RWPE2 (cell line): ENCODE measurements around the gene BRS3.
"Not testable (repeated sequence)": the region's sequence is repeated elsewhere in the genome, so short reads cannot be mapped to it uniquely, and the experiment has no call there.

Experiments used
- ATAC-seq: fragments of 200-7000 bp; cut with Tn5 transposase; 3 replicates; pipeline ENCODE4 v1.9.1; 2021; ENCODE audit warnings: low read depth
- DNase-seq: peaks from one replicate; pipeline ENCODE4 v3.0.0-alpha.2; 2020; ENCODE audit warnings: low spot score
- H3K27ac ChIP-seq: fragments of 450-650 bp; 2 replicates; pipeline ENCODE4 v1.5.1; 2017; ENCODE audit warnings: mild to moderate bottlenecking; ENCODE audit not compliant: poor library complexity, severe bottlenecking
- H3K27me3 ChIP-seq: fragments of 250-450 bp; sonication (Bioruptor Pico); 2 replicates; pipeline ENCODE4 v1.5.1; 2021; ENCODE audit warnings: mild to moderate bottlenecking, moderate library complexity; ENCODE audit not compliant: insufficient read depth, poor library complexity, severe bottlenecking
- H3K36me3 ChIP-seq: fragments of 250-450 bp; sonication (Bioruptor Pico); 2 replicates; pipeline ENCODE4 v1.5.1; 2020; ENCODE audit warnings: low read depth, mild to moderate bottlenecking, moderate library complexity
- H3K4me1 ChIP-seq: fragments of 250-450 bp; sonication (Bioruptor Pico); 2 replicates; pipeline ENCODE4 v1.5.1; 2021; ENCODE audit warnings: mild to moderate bottlenecking, moderate library complexity; ENCODE audit not compliant: insufficient read depth, poor library complexity, severe bottlenecking
- H3K4me3 ChIP-seq: fragments of 250-450 bp; sonication (Bioruptor Pico); 2 replicates; pipeline ENCODE4 v1.5.1; 2021; ENCODE audit warnings: mild to moderate bottlenecking, moderate library complexity; ENCODE audit not compliant: severe bottlenecking
- H3K9me3 ChIP-seq: fragments of 250-450 bp; sonication (Bioruptor Pico); 2 replicates; pipeline ENCODE4 v1.5.1; 2021; ENCODE audit warnings: mild to moderate bottlenecking, moderate library complexity; ENCODE audit not compliant: severe bottlenecking
- CTCF ChIP-seq: fragments of 450-650 bp; IDR thresholded peaks from one replicate; pipeline ENCODE4 v1.5.1; 2017; ENCODE audit warnings: mild to moderate bottlenecking, moderate library complexity; ENCODE audit not compliant: poor library complexity, severe bottlenecking

BRS3 gene

DNA sequence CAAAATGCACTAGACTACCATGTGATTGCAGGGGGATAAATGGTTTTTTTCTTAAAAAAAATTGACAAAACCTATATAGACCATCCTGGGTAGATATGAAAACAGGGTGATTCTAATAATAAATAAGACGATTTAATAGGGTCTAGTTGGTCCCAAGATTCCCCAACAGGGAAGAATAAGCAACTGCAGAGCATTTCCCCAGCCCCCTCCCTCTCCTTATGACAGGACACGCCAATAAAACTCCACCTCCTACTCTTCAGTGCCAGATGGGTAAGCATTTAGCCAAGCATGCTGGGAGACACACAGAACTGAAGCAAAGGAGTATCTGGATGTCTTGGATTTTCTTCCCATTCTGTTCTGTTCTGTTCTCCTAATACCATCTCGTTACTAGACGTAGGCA is at the start of gene BRS3:
Gene BRS3, plus strand, starts transcription at position 301 of the 400 bp plus-strand sequence. CDS start 168 bp downstream, outside the sequence.
- TF ChIP-seq CTCF: no peak
- H3K4me1 ChIP-seq: no peaks in the 10 kb centered on the region
- H3K36me3 ChIP-seq: no peaks in the 10 kb centered on the region
- H3K27me3 ChIP-seq: no peaks in the 10 kb centered on the region
- DNase-seq: no peak
- no peak for ATAC-seq
- H3K9me3 ChIP-seq: no peaks in the 10 kb centered on the region
- no peak within 1 kb of the TSS for H3K27ac ChIP-seq
- H3K4me3 ChIP-seq: no peak within 1 kb of the TSS

DNA sequence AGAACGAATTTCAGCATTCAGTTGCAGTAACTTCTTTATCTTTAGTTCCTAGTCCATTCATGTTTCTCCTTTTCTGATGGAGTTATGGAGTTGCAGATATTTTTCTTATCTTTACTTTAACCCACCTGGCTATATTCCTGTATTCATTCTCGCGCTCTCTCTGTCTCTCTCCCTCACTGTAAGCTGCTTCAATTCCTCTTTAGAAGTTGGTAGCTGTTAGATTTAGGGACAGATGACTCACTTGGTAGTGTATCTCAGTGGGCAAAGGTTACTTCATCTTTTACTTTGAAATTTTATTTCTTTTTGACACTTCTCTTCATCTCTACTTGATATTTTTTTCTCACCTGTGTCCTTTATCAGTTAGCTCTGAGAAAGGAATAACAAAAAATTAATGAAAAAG is 49.6 kb upstream of the BRS3 start:
- no peak for DNase-seq
- Histone ChIP-seq H3K36me3 (no peaks in the 10 kb centered on the region), H3K4me3 (no peak overlapping the region), H3K9me3 (no peaks in the 10 kb centered on the region), H3K27me3 (no peaks in the 10 kb centered on the region), H3K27ac (no peak overlapping the region), H3K4me1 (no peaks in the 10 kb centered on the region)
- ATAC-seq: no peak
- TF ChIP-seq CTCF: no peak

DNA sequence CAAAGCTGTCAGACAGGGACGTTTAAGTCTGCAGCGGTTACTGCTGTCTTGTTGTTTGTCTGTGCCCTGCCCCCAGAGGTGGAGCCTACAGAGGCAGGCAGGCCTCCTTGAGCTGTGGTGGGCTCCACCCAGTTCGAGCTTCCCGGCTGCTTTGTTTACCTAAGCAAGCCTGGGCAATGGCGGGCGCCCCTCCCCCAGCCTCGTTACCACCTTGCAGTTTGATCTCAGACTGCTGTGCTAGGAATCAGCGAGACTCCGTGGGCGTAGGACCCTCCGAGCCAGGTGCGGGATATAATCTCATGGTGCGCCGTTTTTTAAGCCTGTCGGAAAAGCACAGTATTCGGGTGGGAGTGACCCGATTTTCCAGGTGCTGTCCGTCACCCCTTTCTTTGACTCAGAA is 42.1 kb upstream of the BRS3 start:
- H3K27me3 ChIP-seq, ATAC-seq, H3K4me3 ChIP-seq, H3K4me1 ChIP-seq, H3K27ac ChIP-seq, H3K9me3 ChIP-seq, H3K36me3 ChIP-seq, DNase-seq: not testable (repeated sequence)

DNA sequence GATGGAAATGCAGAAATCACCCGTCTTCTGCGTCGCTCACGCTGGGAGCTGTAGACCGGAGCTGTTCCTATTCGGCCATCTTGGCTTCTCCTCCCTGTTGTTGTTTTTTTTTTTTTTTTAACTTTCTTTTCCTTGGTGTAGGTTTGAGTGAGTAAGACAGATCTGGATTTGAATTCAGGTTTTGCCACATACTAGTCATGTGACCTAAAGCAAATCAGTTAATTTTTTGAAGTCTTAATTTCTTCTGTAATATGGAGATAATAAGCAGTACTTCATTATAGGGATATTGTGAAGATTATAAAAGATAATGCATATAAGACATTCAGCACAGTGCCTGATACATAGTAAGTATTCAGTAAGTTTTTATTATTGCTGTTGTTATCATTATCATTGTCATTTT is 41.5 kb upstream of the BRS3 start:
- Histone ChIP-seq H3K36me3 (no peaks in the 10 kb centered on the region), H3K9me3 (no peaks in the 10 kb centered on the region), H3K27ac (no peak overlapping the region), H3K4me3 (no peak overlapping the region), H3K27me3 (no peaks in the 10 kb centered on the region), H3K4me1 (peaks cover 7% of the 10 kb centered on the region)
- TF ChIP-seq CTCF: no peak
- DNase-seq (no peak), ATAC-seq (no peak)

DNA sequence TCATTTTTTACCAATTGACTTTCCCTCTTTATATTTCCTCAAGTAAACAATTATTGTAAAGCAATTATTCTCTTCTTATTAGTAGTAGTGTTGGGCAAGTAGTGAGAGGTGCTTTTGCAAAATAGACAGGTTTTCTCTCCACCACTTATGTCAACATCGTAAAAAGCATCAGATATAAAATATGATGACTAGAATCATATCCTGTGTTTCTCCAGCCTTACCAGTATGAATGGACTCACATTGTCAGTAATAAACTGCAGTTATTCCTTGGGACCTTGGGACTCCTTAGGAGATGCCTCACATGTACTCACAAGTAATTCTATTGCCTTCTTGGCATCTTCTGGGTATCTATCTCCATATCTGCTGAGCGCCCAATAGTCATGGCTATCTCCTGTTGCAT is 40.4 kb upstream of the BRS3 start:
- no peak for ATAC-seq
- TF ChIP-seq CTCF: no peak
- DNase-seq: no peak
- no peaks in the 10 kb centered on the region for H3K36me3 ChIP-seq
- no peak overlapping the region for H3K27ac ChIP-seq
- no peaks in the 10 kb centered on the region for H3K27me3 ChIP-seq
- no peaks in the 10 kb centered on the region for H3K9me3 ChIP-seq
- no peak overlapping the region for H3K4me3 ChIP-seq
- H3K4me1 ChIP-seq: peaks cover 7% of the 10 kb centered on the region
